GM12864 (cell line): ENCODE data around the gene SLC12A8.

ENCODE experiments used
- DNase-seq: peaks from one replicate; pipeline ENCODE4 v3.0.0-alpha.2; 2011; ENCODE audit warnings: low read depth
- H3K4me3 ChIP-seq: 2 replicates; pipeline ENCODE4 v1.5.1; 2011; ENCODE audit warnings: mild to moderate bottlenecking, low read depth, low read length, control low read depth
- CTCF ChIP-seq: IDR thresholded peaks from 2 replicates; pipeline ENCODE4 v1.5.1; 2011; ENCODE audit warnings: low read depth, mild to moderate bottlenecking, moderate library complexity, low read length, control low read depth, inconsistent platforms; ENCODE audit errors: missing control alignments

SLC12A8 gene

DNA sequence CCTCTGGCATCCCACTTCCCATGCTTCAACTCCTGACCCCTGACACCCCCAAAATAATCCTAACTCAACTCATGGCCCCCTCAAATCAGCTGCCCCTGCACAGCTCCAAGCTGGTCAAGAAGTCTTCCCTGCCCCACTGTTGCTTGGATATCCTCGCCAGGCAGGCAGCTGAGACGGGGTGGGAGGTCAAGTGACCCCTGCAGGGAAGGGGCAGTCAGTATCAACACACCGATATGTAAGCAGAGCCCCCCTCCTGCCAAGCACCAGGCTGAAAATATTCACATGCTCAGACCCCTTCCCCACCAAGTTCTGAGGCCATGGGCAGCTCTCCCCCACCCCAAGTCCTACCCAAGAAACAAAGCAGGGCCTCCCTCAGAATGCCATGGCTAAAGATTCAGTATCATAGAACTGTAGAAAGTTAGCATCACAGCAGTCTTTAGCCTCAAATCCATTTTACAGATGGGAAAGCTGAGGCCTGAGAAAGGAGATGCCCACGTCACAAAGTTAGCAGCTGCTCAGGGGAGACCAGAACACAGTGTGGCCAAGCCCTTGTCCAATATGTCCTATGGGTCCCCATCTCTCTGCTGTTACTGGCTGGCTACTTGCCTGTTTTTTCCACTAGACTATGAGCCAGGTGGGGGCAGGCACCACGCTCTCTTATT lies 67.8 kb downstream of the SLC12A8 start:
- H3K4me3 ChIP-seq: no peak overlapping the region
- TF ChIP-seq CTCF: no peak
- no peak for DNase-seq

- no peak overlapping the region for H3K4me3 ChIP-seq
- no peak for DNase-seq
- TF ChIP-seq CTCF: no peak
Measured at GRCh38 chr3:125143982-125144652, 68.4 kb downstream of the SLC12A8 start.

DNA sequence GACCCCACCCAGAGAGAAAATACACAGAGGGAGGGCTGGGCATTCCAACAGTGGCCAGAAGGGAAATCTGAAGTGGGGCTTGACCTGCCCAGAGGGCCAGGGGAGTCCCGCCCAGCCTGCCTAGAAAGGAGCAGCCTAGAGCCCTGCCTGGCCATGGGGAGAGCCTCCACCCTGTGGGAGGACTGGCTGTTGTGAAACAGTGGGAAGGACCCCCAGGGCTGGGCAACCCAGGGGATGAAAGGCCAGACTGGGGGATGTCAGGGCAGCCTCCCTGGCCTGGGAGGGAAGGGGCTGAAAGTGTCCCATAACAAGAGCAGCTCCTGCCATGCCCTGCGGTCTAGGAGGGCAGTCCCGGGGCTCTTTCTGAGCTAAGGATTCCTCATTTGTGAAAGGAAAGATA lies 69.0 kb downstream of the SLC12A8 start:
- no peak overlapping the region for H3K4me3 ChIP-seq
- TF ChIP-seq CTCF: no peak
- no peak for DNase-seq

- no peak for DNase-seq
- H3K4me3 ChIP-seq: peak overlapping the region; percentile 37
- no peak for TF ChIP-seq CTCF
Measured at GRCh38 chr3:125142940-125143339, 69.6 kb downstream of the SLC12A8 start.

- peak overlapping the region; percentile 37 for H3K4me3 ChIP-seq
- no peak for DNase-seq
- no peak for TF ChIP-seq CTCF
Measured at GRCh38 chr3:125142420-125142778, 70.1 kb downstream of the SLC12A8 start.

DNA sequence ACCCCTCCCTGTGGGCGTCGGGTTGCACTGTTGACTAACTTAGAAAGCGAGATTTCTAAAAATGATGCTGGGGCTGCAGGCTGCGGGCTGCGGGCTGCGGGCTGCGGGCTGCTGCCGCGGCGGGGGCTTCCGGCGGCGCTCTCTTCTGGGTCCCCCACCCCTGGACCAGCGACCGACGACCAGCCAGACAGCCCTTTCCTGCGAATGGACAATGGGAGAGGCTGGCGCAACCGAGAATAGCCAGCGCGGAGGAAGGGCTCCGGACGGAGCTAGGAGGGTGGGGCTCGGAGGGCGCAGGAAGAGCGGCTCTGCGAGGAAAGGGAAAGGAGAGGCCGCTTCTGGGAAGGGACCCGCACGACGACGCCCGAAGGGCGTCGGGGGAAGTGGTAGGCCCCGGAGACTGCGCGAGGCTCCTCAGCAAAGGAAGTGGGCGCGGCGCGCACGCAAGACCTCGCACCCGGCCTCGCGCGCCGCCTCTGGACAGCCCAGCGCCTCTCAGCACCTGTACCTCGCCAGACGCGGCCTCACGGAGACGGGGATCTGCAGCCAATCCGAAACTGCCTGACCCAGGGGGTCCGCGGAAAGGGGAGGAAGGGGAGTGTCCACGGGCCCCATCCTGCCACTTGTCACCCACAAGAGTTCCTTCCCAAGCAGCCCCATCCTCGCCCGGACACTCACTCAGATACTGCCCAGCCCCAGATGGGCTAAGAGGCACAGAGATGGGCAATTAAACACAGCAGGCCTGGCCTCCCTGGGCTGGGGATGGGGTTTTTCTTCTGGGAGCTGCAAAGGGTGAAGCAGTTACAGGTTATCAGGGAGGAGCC lies 70.7 kb downstream of the SLC12A8 start:
- peak; percentile 80 for DNase-seq
- peak overlapping the region; percentile 37 for H3K4me3 ChIP-seq
- TF ChIP-seq CTCF: peak; percentile 57
